Thoracic aorta (tissue), 2 donors: ENCODE data around the gene WDR18. TPM values are rescaled to one million over a fixed set of nuclear protein-coding genes. Genes with fewer than 3 reads are reported as not detected.
A peak's percentile ranks its signal among the peaks of the same experiment; 100 is the strongest.

Experiments
- ATAC-seq: fragments of 150-250 bp; one replicate; pipeline ENCODE4 v1.8.0; 2017; ENCODE audit warnings: low read depth; ENCODE audit not compliant: insufficient number of reproducible peaks, low FRiP score
- DNase-seq: peaks from one replicate; pipeline ENCODE4 v3.0.0-alpha.2; 2020; ENCODE audit warnings: low spot score
- H3K27ac ChIP-seq, 2 donors: fragments of 200-600 bp; sonication (generic); 1 replicate in 1 of 2; 2 replicates in 1 of 2; pipeline ENCODE4 v1.5.1; 2016; ENCODE audit warnings: mild to moderate bottlenecking in 2 of 2, moderate library complexity in 2 of 2
- H3K27me3 ChIP-seq: fragments of 200-600 bp; sonication (generic); replicated peaks from 2 replicates; pipeline ENCODE4 v1.6.0; 2016; ENCODE audit warnings: mild to moderate bottlenecking; ENCODE audit not compliant: insufficient read depth
- H3K36me3 ChIP-seq: fragments of 200-600 bp; sonication (generic); one replicate; pipeline ENCODE4 v1.5.1; 2016
- H3K4me1 ChIP-seq, 2 donors: fragments of 200-600 bp; sonication (generic); 1 replicate in 1 of 2; 2 replicates in 1 of 2; pipeline versions ENCODE4 v1.5.1 to v1.6.0; 2016; ENCODE audit warnings: low read depth in 2 of 2, mild to moderate bottlenecking in 1 of 2; ENCODE audit not compliant: control insufficient read depth in 1 of 2
- H3K4me3 ChIP-seq: fragments of 200-600 bp; sonication (generic); 2 replicates; pipeline ENCODE4 v1.5.1; 2016; ENCODE audit warnings: mild to moderate bottlenecking
- H3K9me3 ChIP-seq: fragments of 200-600 bp; sonication (generic); 2 replicates; pipeline ENCODE4 v1.5.1; 2016
- CTCF ChIP-seq: fragments of 200-600 bp; sonication (generic); IDR thresholded peaks from one replicate; pipeline ENCODE4 v1.5.1; 2019; ENCODE audit warnings: antibody characterized with exemption
- total RNA-seq, 2 donors: library from RNA; depleted of rRNA; stranded (reverse); fragments of >200 nt; gene quantifications; one replicate each; pipeline versions ENCODE4 v1.1.0 to v1.2.3, GENCODE V29; 2016

The WDR18 gene
- total RNA-seq, 2 donors from 2014 or later = 6.8 to 27.6 TPM

DNA sequence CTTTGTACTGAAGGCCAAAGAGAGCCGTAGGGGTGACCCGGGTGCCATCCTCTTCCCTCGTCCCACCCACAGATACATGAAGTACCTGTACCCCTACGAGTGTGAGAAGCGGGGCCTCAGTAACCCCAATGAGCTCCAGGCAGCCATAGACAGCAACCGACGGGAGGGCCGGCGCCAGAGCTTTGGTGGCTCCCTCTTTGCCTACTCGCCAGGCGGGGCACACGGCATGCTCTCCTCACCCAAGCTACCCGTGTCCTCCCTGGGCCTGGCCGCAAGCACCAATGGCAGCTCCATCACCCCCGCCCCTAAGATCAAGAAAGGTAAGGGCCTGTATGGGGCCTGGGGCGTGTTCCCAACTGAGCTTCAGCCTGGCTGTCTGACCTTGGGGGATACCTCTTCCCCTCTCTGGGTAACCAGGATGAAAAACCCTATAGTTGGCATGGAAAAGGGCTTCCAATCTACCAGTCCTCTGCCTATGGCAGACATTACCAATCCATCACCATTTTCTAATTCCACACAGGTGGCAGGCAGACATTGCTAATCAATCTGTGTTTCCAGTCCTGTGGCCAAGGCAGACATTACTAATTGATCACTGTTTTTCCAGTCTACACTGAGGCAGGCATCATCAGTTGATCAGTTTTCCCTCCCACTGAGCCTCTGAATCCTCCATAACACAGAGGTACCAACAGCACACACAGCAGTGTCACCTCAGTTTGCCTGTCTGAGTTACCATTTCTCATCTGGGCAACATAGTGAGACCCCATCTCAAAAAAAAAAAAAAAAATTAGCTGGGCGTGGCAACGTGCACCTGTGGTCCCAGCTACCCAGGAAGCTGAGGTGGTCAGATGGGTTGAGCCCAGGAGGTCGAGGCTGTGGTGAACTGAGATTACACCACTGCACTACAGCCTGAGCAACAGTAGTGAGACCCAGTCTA, 19.1 kb upstream of the WDR18 start:
- peaks cover 4% of the 10 kb centered on the region for H3K36me3 ChIP-seq
- ATAC-seq = no peak
- H3K4me3 ChIP-seq = no peak overlapping the region
- H3K4me1 ChIP-seq = no peaks in the 10 kb centered on the region
- no peak for DNase-seq
- H3K9me3 ChIP-seq = no peaks in the 10 kb centered on the region
- no peak overlapping the region for H3K27ac ChIP-seq
- no peaks in the 10 kb centered on the region for H3K27me3 ChIP-seq
- TF ChIP-seq CTCF = no peak

- H3K36me3 ChIP-seq = peaks cover 12% of the 10 kb centered on the region
- H3K9me3 ChIP-seq = peaks cover 4% of the 10 kb centered on the region
- no peaks in the 10 kb centered on the region for H3K4me1 ChIP-seq
- H3K27me3 ChIP-seq = no peaks in the 10 kb centered on the region
- no peak overlapping the region for H3K27ac ChIP-seq
- no peak overlapping the region for H3K4me3 ChIP-seq
- ATAC-seq (no peak), DNase-seq (no peak)
- no peak for TF ChIP-seq CTCF
Measured at GRCh38 chr19:966485-967088, 17.6 kb upstream of the WDR18 start.

DNA sequence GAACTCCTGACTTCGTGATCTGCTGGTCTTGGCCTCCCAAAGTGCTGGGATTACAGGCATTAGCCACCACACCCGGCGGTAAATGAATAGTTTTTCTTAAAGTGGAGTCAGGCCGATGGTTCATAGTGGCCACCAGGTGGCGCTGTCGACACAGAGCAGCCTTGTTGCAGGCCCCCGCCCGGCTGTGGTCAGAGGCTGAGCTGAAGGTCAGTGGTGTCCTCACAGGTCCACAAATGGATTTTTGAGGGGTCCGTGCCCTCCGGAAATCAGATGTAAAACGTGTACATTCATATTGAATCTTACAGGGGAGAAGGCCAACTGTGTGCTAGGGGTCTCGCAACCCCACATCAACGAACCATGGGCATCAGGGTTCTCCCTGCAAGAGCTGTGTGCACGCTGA, 13.4 kb upstream of the WDR18 start:
- ATAC-seq = no peak
- Histone ChIP-seq H3K27ac (no peak overlapping the region), H3K4me1 (no peaks in the 10 kb centered on the region), H3K36me3 (peaks cover 14% of the 10 kb centered on the region), H3K9me3 (peaks cover 4% of the 10 kb centered on the region), H3K4me3 (no peak overlapping the region), H3K27me3 (no peaks in the 10 kb centered on the region)
- TF ChIP-seq CTCF = peak; percentile 29
- no peak for DNase-seq

DNA sequence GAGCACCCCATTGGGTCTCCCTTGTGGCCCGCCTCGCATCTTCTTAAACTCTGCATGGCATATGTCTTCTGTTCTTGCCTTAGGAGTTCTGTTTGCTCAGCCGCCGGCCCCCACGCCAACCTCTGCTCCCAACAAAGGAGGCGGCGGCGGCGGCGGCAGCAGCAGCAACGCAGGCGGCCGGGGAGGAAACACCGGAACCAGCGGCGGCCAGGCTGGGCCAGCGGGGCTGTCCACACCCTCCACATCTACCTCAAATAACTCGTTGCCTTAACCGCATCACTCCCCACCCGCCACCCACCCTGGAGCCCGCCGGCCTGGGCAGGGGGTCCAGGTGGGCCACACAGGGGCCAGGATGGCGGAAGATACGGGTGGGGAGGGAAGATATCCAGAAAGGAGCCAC, 12.3 kb upstream of the WDR18 start:
- Histone ChIP-seq H3K9me3 (peaks cover 4% of the 10 kb centered on the region), H3K4me3 (no peak overlapping the region), H3K27ac (no peak overlapping the region), H3K4me1 (no peaks in the 10 kb centered on the region), H3K27me3 (no peaks in the 10 kb centered on the region), H3K36me3 (peaks cover 14% of the 10 kb centered on the region)
- no peak for TF ChIP-seq CTCF
- ATAC-seq = no peak
- no peak for DNase-seq

DNA sequence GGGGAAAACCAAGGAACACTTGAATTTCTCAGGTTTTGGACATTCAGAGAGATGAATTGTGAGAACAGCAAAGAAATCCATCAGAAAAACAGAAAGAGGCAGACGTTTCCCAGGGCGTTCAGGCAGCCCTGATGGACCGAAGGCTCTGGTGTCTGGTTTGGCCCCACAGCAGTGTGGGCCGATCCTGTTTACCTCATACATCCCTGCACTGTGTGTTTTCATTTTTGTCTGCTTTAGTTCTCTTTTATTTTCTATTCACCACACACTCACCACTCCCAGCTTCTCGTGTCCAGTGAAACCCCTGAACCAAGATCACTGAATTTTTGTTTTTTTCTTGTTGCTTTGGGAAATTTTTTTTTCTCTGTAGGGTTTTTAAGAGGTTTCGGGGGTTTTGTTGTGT, 11.9 kb upstream of the WDR18 start:
- TF ChIP-seq CTCF = no peak
- H3K36me3 ChIP-seq = peaks cover 14% of the 10 kb centered on the region
- peaks cover 4% of the 10 kb centered on the region for H3K9me3 ChIP-seq
- H3K27ac ChIP-seq = no peak overlapping the region
- DNase-seq (no peak), ATAC-seq (no peak)
- no peaks in the 10 kb centered on the region for H3K4me1 ChIP-seq
- H3K27me3 ChIP-seq = no peaks in the 10 kb centered on the region
- no peak overlapping the region for H3K4me3 ChIP-seq
